ENCODE results near the gene MLANA. TPM values are rescaled to one million over a fixed set of nuclear protein-coding genes. Genes with fewer than 3 reads are reported as not detected.

Gene MLANA
- total RNA-seq, 1 donor from 2014 or later: not detected

GRCh38 chr9:5897851-5898250 is 7.2 kb downstream of the MLANA start:
- DNase-seq (ENCODE audit: low spot score): no peak
- Histone ChIP-seq H3K27me3 (no peaks in the 10 kb centered on the region), H3K4me3 (no peak overlapping the region), H3F3A (ENCODE audit: low read depth) (no peaks in the 10 kb centered on the region), H3K9ac (no peak overlapping the region), H2AFZ (replicated peaks) (no peak overlapping the region), H3K4me1 (no peaks in the 10 kb centered on the region), H3K36me3 (no peaks in the 10 kb centered on the region), H3K27ac (no peak overlapping the region), H3K9me3 (ENCODE audit: low read depth) (no peaks in the 10 kb centered on the region), H4K20me1 (ENCODE audit: low read depth) (no peaks in the 10 kb centered on the region), H3K4me2 (no peak overlapping the region), H3K79me2 (ENCODE audit: low read depth) (no peaks in the 10 kb centered on the region)
- Mint-ChIP-seq H3K9me3 (no peaks in the 10 kb centered on the region), H3K27ac (no peak overlapping the region), H3K4me1 (peaks cover under 1% of the 10 kb centered on the region), H3K27me3 (ENCODE audit: insufficient read depth, low read depth) (peaks cover 4% of the 10 kb centered on the region), H3K36me3 (peaks cover 3% of the 10 kb centered on the region), H3K4me3 (no peak overlapping the region)
- TF ChIP-seq EZH2phosphoT487 (IDR thresholded peaks at IDR 0.05): no peak
- TF ChIP-seq EZH2 (IDR thresholded peaks at IDR 0.05): no peak
- no peak for TF ChIP-seq CTCF (IDR thresholded peaks at IDR 0.05)

GRCh38 chr9:5899292-5899691 is 8.6 kb downstream of the MLANA start:
- H3K9ac ChIP-seq: no peak overlapping the region
- H3K36me3 ChIP-seq: no peaks in the 10 kb centered on the region
- H3F3A ChIP-seq (ENCODE audit: low read depth): no peaks in the 10 kb centered on the region
- TF ChIP-seq EZH2 (IDR thresholded peaks at IDR 0.05): no peak
- peak; percentile 44 for TF ChIP-seq CTCF (IDR thresholded peaks at IDR 0.05)
- H3K4me1 ChIP-seq: no peaks in the 10 kb centered on the region
- H3K4me2 ChIP-seq: no peak overlapping the region
- H3K9me3 ChIP-seq (ENCODE audit: low read depth): no peaks in the 10 kb centered on the region
- no peaks in the 10 kb centered on the region for H3K4me1 Mint-ChIP-seq
- no peaks in the 10 kb centered on the region for H3K79me2 ChIP-seq (ENCODE audit: low read depth)
- no peaks in the 10 kb centered on the region for H3K27me3 ChIP-seq
- peaks cover 3% of the 10 kb centered on the region for H3K36me3 Mint-ChIP-seq
- peaks cover 4% of the 10 kb centered on the region for H3K27me3 Mint-ChIP-seq (ENCODE audit: insufficient read depth, low read depth)
- no peak overlapping the region for H3K27ac Mint-ChIP-seq
- no peak for DNase-seq (ENCODE audit: low spot score)
- H4K20me1 ChIP-seq (ENCODE audit: low read depth): no peaks in the 10 kb centered on the region
- no peak overlapping the region for H3K27ac ChIP-seq
- no peak overlapping the region for H3K4me3 ChIP-seq
- H2AFZ ChIP-seq (replicated peaks): no peak overlapping the region
- H3K9me3 Mint-ChIP-seq: no peaks in the 10 kb centered on the region
- H3K4me3 Mint-ChIP-seq: no peak overlapping the region

- no peaks in the 10 kb centered on the region for H3K9me3 Mint-ChIP-seq
- H3K4me3 Mint-ChIP-seq: no peak overlapping the region
- Histone ChIP-seq H3K79me2 (ENCODE audit: low read depth) (no peaks in the 10 kb centered on the region), H3K27ac (no peak overlapping the region), H3K36me3 (no peaks in the 10 kb centered on the region), H3K9ac (no peak overlapping the region), H3K9me3 (ENCODE audit: low read depth) (no peaks in the 10 kb centered on the region), H3F3A (ENCODE audit: low read depth) (no peaks in the 10 kb centered on the region), H3K4me2 (no peak overlapping the region), H2AFZ (replicated peaks) (no peak overlapping the region), H4K20me1 (ENCODE audit: low read depth) (no peaks in the 10 kb centered on the region), H3K27me3 (no peaks in the 10 kb centered on the region), H3K4me3 (no peak overlapping the region), H3K4me1 (no peaks in the 10 kb centered on the region)
- no peak overlapping the region for H3K27ac Mint-ChIP-seq
- no peak for DNase-seq (ENCODE audit: low spot score)
- peaks cover 3% of the 10 kb centered on the region for H3K36me3 Mint-ChIP-seq
- H3K4me1 Mint-ChIP-seq: no peaks in the 10 kb centered on the region
- peaks cover 4% of the 10 kb centered on the region for H3K27me3 Mint-ChIP-seq (ENCODE audit: insufficient read depth, low read depth)
- TF ChIP-seq CTCF (IDR thresholded peaks at IDR 0.05): no peak
- no peak for TF ChIP-seq EZH2phosphoT487 (IDR thresholded peaks at IDR 0.05)
- no peak for TF ChIP-seq EZH2 (IDR thresholded peaks at IDR 0.05)
Observed at GRCh38 chr9:5900622-5901021, 9.9 kb downstream of the MLANA start.

Measured in neural progenitor cell (in vitro differentiated cells).